Measurements from ENCODE around the gene ZNF331.
A peak's percentile ranks its signal among the peaks of the same experiment; 100 is the strongest.

Gene ZNF331

DNA sequence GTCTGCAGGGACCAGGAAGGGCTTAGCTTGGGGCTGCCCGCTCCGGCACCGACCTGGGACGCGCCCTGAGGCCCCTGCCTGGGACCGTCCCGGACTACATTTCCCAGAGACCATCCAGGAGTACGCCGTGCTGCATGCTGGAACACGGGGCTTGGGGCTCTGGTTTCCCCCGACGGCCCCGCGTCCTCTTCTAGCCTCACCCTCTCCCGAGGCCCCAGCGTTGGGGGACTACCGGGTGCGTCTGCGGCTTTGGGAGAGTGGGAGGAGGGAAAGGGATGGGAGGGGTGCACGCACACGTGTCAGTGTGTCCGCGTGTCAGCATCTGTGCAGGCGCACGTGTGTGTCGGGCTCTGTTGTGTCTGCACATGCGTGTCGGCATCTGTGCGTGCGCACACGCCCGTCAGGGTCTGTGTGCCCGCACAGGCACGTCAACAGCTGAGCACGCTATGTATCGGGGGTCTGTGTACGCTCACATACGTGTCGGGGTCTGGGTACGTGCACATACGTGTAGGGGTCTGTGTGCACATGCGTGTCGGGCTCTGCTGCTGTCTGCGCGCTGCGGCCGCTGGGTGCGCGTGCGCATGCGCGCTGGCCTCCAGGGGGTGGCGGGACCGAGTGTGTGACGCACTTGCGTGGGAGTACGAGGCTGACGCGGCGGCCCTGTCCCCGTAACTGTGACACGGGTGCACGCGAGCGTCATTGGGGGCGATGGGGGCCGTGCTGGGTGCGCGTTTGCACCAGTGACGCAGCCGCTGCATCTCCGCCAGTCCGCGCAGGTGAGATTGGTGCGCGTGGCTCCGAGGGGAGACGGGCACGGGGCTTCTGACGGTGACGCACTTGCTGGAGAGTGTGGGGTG lies at the start of gene ZNF331 (continued):
- no peak for TF ChIP-seq ZNF202 (tag by site-specific recombination; IDR thresholded peaks at IDR 0.05; ENCODE audit: borderline replicate concordance)
- TF ChIP-seq, protein P1, sequence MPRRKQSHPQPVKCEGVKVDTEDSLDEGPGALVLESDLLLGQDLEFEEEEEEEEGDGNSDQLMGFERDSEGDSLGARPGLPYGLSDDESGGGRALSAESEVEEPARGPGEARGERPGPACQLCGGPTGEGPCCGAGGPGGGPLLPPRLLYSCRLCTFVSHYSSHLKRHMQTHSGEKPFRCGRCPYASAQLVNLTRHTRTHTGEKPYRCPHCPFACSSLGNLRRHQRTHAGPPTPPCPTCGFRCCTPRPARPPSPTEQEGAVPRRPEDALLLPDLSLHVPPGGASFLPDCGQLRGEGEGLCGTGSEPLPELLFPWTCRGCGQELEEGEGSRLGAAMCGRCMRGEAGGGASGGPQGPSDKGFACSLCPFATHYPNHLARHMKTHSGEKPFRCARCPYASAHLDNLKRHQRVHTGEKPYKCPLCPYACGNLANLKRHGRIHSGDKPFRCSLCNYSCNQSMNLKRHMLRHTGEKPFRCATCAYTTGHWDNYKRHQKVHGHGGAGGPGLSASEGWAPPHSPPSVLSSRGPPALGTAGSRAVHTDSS (tag by site-specific recombination; IDR thresholded peaks at IDR 0.05) = no peak
- no peak for TF ChIP-seq SALL2 (tag by site-specific recombination; IDR thresholded peaks at IDR 0.05; ENCODE audit: borderline replicate concordance)
- TF ChIP-seq ZXDB (tag by site-specific recombination; IDR thresholded peaks at IDR 0.05) = peak; percentile 65
- TF ChIP-seq ZNF544 (tag by site-specific recombination; IDR thresholded peaks at IDR 0.05) = no peak
- peak; percentile 63 for TF ChIP-seq GLIS2 (tag by site-specific recombination; IDR thresholded peaks at IDR 0.05)
- TF ChIP-seq ZNF830 (tag by site-specific recombination; IDR thresholded peaks at IDR 0.05; ENCODE audit: low read depth) = no peak
- TF ChIP-seq, protein P2, sequence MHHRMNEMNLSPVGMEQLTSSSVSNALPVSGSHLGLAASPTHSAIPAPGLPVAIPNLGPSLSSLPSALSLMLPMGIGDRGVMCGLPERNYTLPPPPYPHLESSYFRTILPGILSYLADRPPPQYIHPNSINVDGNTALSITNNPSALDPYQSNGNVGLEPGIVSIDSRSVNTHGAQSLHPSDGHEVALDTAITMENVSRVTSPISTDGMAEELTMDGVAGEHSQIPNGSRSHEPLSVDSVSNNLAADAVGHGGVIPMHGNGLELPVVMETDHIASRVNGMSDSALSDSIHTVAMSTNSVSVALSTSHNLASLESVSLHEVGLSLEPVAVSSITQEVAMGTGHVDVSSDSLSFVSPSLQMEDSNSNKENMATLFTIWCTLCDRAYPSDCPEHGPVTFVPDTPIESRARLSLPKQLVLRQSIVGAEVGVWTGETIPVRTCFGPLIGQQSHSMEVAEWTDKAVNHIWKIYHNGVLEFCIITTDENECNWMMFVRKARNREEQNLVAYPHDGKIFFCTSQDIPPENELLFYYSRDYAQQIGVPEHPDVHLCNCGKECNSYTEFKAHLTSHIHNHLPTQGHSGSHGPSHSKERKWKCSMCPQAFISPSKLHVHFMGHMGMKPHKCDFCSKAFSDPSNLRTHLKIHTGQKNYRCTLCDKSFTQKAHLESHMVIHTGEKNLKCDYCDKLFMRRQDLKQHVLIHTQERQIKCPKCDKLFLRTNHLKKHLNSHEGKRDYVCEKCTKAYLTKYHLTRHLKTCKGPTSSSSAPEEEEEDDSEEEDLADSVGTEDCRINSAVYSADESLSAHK (tag by site-specific recombination; IDR thresholded peaks at IDR 0.05) = no peak; the same call in 1 of the 2 replicates
- TF ChIP-seq ZNF121 (tag by site-specific recombination; IDR thresholded peaks at IDR 0.05) = no peak
- TF ChIP-seq ZFP3 (tag by site-specific recombination; IDR thresholded peaks at IDR 0.05; ENCODE audit: low read depth) = no peak
- no peak for TF ChIP-seq MYNN (tag by site-specific recombination; IDR thresholded peaks at IDR 0.05; ENCODE audit: borderline replicate concordance)
- TF ChIP-seq ZBTB17 (tag by site-specific recombination; IDR thresholded peaks at IDR 0.05) = peak; percentile 80
- TF ChIP-seq ZSCAN16 (tag by site-specific recombination; IDR thresholded peaks at IDR 0.05) = no peak
- TF ChIP-seq ZNF391 (tag by site-specific recombination; IDR thresholded peaks at IDR 0.05; ENCODE audit: borderline replicate concordance, low read depth) = no peak
- no peak for TF ChIP-seq KLF10 (tag by site-specific recombination; IDR thresholded peaks at IDR 0.05)
- TF ChIP-seq KLF9 (tag by site-specific recombination; IDR thresholded peaks at IDR 0.05; ENCODE audit: low read depth) = no peak
- TF ChIP-seq ZNF610 (tag by site-specific recombination; IDR thresholded peaks at IDR 0.05; ENCODE audit: borderline replicate concordance) = no peak
- TF ChIP-seq, protein P3, sequence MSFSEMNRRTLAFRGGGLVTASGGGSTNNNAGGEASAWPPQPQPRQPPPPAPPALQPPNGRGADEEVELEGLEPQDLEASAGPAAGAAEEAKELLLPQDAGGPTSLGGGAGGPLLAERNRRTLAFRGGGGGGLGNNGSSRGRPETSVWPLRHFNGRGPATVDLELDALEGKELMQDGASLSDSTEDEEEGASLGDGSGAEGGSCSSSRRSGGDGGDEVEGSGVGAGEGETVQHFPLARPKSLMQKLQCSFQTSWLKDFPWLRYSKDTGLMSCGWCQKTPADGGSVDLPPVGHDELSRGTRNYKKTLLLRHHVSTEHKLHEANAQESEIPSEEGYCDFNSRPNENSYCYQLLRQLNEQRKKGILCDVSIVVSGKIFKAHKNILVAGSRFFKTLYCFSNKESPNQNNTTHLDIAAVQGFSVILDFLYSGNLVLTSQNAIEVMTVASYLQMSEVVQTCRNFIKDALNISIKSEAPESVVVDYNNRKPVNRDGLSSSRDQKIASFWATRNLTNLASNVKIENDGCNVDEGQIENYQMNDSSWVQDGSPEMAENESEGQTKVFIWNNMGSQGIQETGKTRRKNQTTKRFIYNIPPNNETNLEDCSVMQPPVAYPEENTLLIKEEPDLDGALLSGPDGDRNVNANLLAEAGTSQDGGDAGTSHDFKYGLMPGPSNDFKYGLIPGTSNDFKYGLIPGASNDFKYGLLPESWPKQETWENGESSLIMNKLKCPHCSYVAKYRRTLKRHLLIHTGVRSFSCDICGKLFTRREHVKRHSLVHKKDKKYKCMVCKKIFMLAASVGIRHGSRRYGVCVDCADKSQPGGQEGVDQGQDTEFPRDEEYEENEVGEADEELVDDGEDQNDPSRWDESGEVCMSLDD (tag by site-specific recombination; IDR thresholded peaks at IDR 0.05) = peak; percentile 51; the same call in 1 of the 2 replicates
- TF ChIP-seq ZNF184 (tag by site-specific recombination; IDR thresholded peaks at IDR 0.05) = no peak
- peak; percentile 75 for TF ChIP-seq ZNF398 (tag by site-specific recombination; IDR thresholded peaks at IDR 0.05)
- no peak for TF ChIP-seq ZNF37A (tag by site-specific recombination; IDR thresholded peaks at IDR 0.05)
- no peak for TF ChIP-seq ZNF426 (tag by site-specific recombination; IDR thresholded peaks at IDR 0.05)
- TF ChIP-seq ZNF155 (tag by site-specific recombination; IDR thresholded peaks at IDR 0.05) = no peak
- no peak for TF ChIP-seq ZNF48 (tag by site-specific recombination; IDR thresholded peaks at IDR 0.05)
- TF ChIP-seq, protein P4, sequence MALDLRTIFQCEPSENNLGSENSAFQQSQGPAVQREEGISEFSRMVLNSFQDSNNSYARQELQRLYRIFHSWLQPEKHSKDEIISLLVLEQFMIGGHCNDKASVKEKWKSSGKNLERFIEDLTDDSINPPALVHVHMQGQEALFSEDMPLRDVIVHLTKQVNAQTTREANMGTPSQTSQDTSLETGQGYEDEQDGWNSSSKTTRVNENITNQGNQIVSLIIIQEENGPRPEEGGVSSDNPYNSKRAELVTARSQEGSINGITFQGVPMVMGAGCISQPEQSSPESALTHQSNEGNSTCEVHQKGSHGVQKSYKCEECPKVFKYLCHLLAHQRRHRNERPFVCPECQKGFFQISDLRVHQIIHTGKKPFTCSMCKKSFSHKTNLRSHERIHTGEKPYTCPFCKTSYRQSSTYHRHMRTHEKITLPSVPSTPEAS (tag by site-specific recombination; IDR thresholded peaks at IDR 0.05) = peak; percentile 19; the same call in 1 of the 2 replicates
- TF ChIP-seq ZNF768 (tag by site-specific recombination; IDR thresholded peaks at IDR 0.05) = no peak
- no peak for TF ChIP-seq ZNF175 (tag by site-specific recombination; IDR thresholded peaks at IDR 0.05)
- no peak for TF ChIP-seq ZNF10 (tag by site-specific recombination; IDR thresholded peaks at IDR 0.05)
- no peak for TF ChIP-seq ZNF660 (tag by site-specific recombination; IDR thresholded peaks at IDR 0.05)
